Thoracic aorta (tissue), 2 donors: ENCODE data around the gene ARID1B. TPM values are rescaled to one million over a fixed set of nuclear protein-coding genes. Genes with fewer than 3 reads are reported as not detected.

ENCODE experiments used
- ATAC-seq: fragments of 150-250 bp; one replicate; pipeline ENCODE4 v1.8.0; 2017; ENCODE audit warnings: low read depth; ENCODE audit not compliant: insufficient number of reproducible peaks, low FRiP score
- DNase-seq: peaks from one replicate; pipeline ENCODE4 v3.0.0-alpha.2; 2020; ENCODE audit warnings: low spot score
- H3K27ac ChIP-seq, 2 donors: fragments of 200-600 bp; sonication (generic); 1 replicate in 1 of 2; 2 replicates in 1 of 2; pipeline ENCODE4 v1.5.1; 2016; ENCODE audit warnings: mild to moderate bottlenecking in 2 of 2, moderate library complexity in 2 of 2
- H3K27me3 ChIP-seq: fragments of 200-600 bp; sonication (generic); replicated peaks from 2 replicates; pipeline ENCODE4 v1.6.0; 2016; ENCODE audit warnings: mild to moderate bottlenecking; ENCODE audit not compliant: insufficient read depth
- H3K36me3 ChIP-seq: fragments of 200-600 bp; sonication (generic); one replicate; pipeline ENCODE4 v1.5.1; 2016
- H3K4me1 ChIP-seq, 2 donors: fragments of 200-600 bp; sonication (generic); 1 replicate in 1 of 2; 2 replicates in 1 of 2; pipeline versions ENCODE4 v1.5.1 to v1.6.0; 2016; ENCODE audit warnings: low read depth in 2 of 2, mild to moderate bottlenecking in 1 of 2; ENCODE audit not compliant: control insufficient read depth in 1 of 2
- H3K4me3 ChIP-seq: fragments of 200-600 bp; sonication (generic); 2 replicates; pipeline ENCODE4 v1.5.1; 2016; ENCODE audit warnings: mild to moderate bottlenecking
- H3K9me3 ChIP-seq: fragments of 200-600 bp; sonication (generic); 2 replicates; pipeline ENCODE4 v1.5.1; 2016
- CTCF ChIP-seq: fragments of 200-600 bp; sonication (generic); IDR thresholded peaks from one replicate; pipeline ENCODE4 v1.5.1; 2019; ENCODE audit warnings: antibody characterized with exemption
- total RNA-seq, 2 donors: library from RNA; depleted of rRNA; stranded (reverse); fragments of >200 nt; gene quantifications; one replicate each; pipeline versions ENCODE4 v1.1.0 to v1.2.3, GENCODE V29; 2016

Gene ARID1B
- total RNA-seq, 2 donors from 2014 or later: 120 to 158 TPM

GRCh38 chr6:157017022-157017421 lies 239.8 kb downstream of the ARID1B start:
- DNase-seq: no peak
- ATAC-seq: no peak
- H3K4me1 ChIP-seq: peaks cover 6 to 9% of the 10 kb centered on the region in 2 donors

GRCh38 chr6:157017861-157018260 lies 240.7 kb downstream of the ARID1B start:
- H3K4me1 ChIP-seq: peaks cover 11 to 15% of the 10 kb centered on the region in 2 donors
- H3K36me3 ChIP-seq: no peaks in the 10 kb centered on the region

More at GRCh38 chr6:157017022-157017421, 239.8 kb downstream of the ARID1B start:
- Histone ChIP-seq H3K9me3 (no peaks in the 10 kb centered on the region), H3K4me3 (no peak overlapping the region), H3K27me3 (no peaks in the 10 kb centered on the region), H3K36me3 (no peaks in the 10 kb centered on the region), H3K27ac (no peak overlapping the region)
- TF ChIP-seq CTCF: no peak

GRCh38 chr6:157019115-157019641 lies 242.0 kb downstream of the ARID1B start:
- Histone ChIP-seq H3K36me3 (no peaks in the 10 kb centered on the region), H3K9me3 (no peaks in the 10 kb centered on the region), H3K27ac (no peak overlapping the region), H3K4me3 (no peak overlapping the region), H3K27me3 (no peaks in the 10 kb centered on the region), H3K4me1 (peaks cover 15 to 28% of the 10 kb centered on the region in 2 donors)
- ATAC-seq (no peak), DNase-seq (no peak)
- TF ChIP-seq CTCF: no peak

More at GRCh38 chr6:157017861-157018260, 240.7 kb downstream of the ARID1B start:
- ATAC-seq (no peak), DNase-seq (no peak)
- Histone ChIP-seq H3K4me3 (no peak overlapping the region), H3K27ac (no peak overlapping the region), H3K27me3 (no peaks in the 10 kb centered on the region), H3K9me3 (no peaks in the 10 kb centered on the region)
- no peak for TF ChIP-seq CTCF

GRCh38 chr6:157019733-157020132 lies 242.6 kb downstream of the ARID1B start:
- H3K9me3 ChIP-seq: no peaks in the 10 kb centered on the region
- no peak for ATAC-seq
- no peaks in the 10 kb centered on the region for H3K36me3 ChIP-seq
- no peak for DNase-seq
- H3K27ac ChIP-seq: peak overlapping the region; percentile 98 to 100
- TF ChIP-seq CTCF: no peak
- no peak overlapping the region for H3K4me3 ChIP-seq
- H3K4me1 ChIP-seq: peaks cover 15 to 32% of the 10 kb centered on the region in 2 donors
- H3K27me3 ChIP-seq: no peaks in the 10 kb centered on the region

GRCh38 chr6:157020398-157020797 lies 243.2 kb downstream of the ARID1B start:
- H3K4me3 ChIP-seq: peak overlapping the region; percentile 94
- TF ChIP-seq CTCF: peak; percentile 19
- H3K9me3 ChIP-seq: no peaks in the 10 kb centered on the region
- no peaks in the 10 kb centered on the region for H3K27me3 ChIP-seq
- ATAC-seq (no peak), DNase-seq (no peak)
- H3K36me3 ChIP-seq: no peaks in the 10 kb centered on the region
- peaks cover 15 to 32% of the 10 kb centered on the region in 2 donors for H3K4me1 ChIP-seq
- H3K27ac ChIP-seq: peak overlapping the region; percentile 98 to 100
